Activated T-cell treated with anti-CD3 and anti-CD28 coated beads for 24 hours (primary cell): ENCODE results near the gene MALT1.
"Not testable (repeated sequence)": the region's sequence is repeated elsewhere in the genome, so short reads cannot be mapped to it uniquely, and the experiment has no call there.

ENCODE experiments used
- DNase-seq: peaks from one replicate; pipeline ENCODE4 v3.0.0-alpha.2; 2020; ENCODE audit warnings: low read depth

The MALT1 gene

DNA sequence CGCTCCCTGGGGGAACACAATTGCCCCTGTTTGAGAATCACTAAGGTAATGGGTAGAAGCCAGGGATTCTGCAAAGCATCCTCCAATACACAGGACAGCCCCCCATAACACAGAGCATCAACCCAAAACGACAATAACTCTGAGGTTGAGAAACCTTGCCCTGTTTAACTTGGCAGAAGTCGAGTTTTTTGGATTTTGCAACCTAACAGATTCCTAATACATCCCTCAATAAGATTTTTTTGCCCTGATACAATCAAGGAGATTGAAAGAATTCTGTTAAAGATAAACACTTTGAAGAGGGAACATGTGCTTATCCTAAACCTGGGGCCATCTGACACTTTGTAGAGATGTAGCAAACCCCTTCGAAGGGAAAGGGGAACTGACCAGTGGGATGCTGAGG, 100.9 kb downstream of the MALT1 start:
- no peak for DNase-seq

DNA sequence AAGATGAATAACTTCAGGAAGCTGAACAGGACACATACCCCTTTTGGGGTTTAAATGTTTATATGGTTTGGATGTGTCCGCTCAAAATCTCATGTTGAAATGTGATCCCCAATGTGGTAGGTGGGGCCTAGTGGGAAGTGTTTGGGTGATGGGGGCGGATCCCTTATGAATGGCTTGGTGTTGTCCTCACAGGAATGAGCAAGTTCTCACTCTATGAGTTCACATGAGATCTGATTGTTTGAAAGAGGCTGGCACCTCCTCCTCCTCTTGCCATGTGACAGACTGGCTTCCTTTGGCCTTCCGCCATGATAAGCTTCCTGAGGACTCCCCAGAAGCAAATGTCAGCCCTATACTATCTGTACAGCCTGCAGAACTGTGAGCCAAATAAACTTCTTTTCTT, 104.8 kb downstream of the MALT1 start:
- DNase-seq: no peak

DNA sequence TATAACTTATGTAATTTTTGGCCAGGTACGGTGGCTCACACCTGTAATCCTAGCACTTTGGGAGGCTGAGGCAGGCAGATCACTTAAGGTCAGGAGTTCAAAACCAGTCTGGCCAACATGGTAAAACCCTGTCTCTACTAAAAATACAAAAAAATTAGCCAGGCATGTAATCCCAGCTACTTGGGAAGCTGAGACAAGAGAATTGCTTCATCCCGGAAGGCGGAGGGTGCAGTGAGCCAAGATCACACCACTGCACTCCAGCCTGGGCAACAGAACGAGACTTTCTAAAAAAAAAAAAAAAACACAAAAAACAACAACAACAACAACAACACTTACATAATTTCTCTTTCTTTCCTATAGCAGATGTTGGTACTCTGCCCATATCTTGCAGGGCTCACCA, 105.3 kb downstream of the MALT1 start:
- not testable (repeated sequence) for DNase-seq

DNA sequence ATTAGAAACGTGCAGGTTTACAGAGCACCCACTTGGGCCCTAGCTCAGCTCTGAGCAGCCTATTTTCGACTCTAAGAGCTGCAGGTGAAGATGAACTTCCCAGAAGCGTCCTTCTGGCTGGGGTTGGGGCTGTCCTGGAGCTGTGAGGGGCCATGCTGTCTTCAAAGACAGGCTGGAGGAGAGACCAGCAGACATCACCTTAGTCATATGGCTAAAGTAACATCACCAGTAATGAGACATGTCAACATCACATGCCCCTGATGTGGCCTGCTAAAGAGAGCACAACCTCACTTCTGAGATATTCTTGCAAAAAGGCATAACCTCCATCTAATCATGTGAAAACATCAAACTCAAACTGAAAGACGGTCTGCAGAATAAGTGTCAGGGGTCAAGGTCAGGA, 106.2 kb downstream of the MALT1 start:
- no peak for DNase-seq

DNA sequence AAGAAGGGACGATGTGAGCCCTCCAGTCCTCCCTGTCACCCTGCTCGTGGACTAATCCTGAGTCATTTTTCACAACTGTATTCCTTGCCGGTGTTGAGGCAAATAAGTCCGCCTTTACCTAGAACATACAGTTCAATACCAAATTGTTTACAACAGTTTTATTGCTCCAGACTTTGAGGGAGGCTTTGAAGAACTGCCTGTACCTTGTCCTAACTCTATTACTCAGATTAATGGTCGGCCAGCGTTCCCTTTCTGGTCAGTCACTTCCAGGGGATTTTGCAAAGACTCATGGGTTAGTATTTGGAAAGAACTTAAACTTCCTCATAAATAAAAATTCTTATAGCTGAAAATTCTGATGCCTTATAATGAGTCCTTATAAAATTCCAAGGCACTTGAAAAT, 108.3 kb downstream of the MALT1 start:
- no peak for DNase-seq

DNA sequence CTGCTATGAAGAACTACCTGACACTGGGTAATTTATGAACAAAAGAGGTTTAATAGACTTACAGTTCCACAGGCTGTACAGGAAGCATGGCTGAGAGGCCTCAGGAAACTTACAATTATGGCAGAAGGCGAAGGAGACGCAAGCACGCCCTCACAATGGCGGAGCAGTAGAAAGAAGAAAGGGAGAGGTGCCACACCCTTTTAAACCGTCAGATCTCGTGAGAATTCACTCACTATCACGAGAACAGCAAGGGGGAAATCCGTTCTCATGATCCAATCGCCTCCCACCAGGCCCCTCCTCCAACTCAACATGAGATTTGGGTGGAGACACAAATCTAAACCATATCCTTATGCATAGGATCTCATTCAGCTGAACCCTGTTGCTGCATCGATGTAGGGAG, 108.8 kb downstream of the MALT1 start:
- no peak for DNase-seq

DNA sequence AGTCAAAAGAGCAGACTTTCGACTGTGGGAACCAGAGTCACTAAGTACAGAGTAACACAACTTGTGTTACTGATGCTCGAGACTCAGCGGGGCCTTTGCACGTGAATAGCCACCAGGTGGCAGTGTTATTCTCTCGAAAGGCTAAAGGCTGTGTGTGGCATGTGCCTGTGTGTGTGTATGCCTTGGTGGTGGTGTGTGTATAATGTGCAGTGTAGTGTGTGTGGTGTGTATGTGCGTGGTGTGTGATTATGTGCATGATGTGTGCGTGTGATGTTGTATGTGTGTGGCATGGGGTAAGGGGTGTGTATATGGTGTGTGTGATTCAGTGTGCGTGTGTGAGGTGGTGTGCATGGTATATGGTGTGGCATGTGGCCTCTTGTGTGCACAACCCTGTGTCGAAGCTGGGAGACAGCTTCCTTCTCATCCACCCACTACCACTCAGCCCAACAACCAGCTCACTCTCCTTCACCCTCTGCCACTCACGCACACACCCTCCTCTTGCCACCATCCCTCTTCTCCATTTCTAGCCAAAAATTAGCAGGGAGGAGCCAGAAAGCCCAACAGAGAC, 110.4 kb downstream of the MALT1 start:
- DNase-seq: peak; percentile 57

DNA sequence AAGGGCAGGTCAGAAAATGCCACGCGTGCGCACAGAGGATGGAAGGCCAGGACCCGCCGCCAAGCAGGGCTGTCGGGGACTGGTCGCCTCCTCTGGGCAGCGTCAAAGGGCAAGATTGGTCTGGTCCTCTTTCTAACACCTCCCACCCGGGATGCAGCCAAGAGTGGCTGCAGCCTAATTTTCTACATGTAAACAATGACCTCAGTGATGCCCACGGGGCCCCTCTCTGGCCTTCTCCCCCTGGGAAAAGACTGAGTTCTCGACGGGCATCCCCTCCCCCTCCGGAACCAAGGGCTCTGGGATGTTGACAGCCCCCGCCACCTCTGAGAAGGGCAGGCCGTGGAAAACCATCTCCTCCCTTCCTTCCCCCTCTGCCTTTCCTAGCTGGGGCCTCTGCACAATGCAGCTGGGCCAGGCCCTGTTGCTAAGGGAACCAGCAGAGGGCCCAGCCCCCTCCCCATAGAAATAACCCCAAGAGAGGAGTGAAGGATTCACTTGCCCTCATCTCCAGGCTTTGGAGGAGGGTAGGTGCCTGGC, 113.4 kb downstream of the MALT1 start:
- DNase-seq: no peak

DNA sequence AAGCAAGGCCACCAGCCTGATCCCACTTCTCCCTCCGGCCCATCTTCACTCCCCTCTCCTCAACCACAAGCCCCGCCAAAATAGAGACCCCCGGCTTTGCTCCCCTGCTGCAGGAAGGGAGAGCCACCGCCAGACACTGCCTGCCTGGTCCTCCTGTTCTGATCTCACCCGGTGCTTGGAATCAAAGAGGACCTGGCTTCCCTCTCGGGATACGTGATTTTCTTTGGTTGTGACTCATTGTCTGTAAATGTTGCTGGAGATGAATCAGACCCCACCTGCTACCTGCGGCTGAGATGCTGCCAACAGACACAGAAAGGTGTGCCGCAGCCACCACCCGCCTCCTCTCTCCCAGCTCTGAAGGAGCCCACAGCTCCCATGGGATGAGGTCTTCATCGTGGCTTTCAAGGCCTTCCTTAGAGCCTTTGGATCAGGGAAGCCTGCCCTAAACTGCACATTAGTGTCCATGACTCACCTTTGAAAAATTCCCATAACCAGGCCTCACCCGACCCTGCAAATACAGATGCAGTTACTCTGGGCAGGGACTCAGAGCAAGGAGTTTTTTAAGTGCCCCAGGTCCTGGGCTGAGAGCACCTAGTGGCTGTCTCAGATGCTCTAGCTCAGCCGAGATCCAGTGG, 114.0 kb downstream of the MALT1 start:
- DNase-seq: no peak

DNA sequence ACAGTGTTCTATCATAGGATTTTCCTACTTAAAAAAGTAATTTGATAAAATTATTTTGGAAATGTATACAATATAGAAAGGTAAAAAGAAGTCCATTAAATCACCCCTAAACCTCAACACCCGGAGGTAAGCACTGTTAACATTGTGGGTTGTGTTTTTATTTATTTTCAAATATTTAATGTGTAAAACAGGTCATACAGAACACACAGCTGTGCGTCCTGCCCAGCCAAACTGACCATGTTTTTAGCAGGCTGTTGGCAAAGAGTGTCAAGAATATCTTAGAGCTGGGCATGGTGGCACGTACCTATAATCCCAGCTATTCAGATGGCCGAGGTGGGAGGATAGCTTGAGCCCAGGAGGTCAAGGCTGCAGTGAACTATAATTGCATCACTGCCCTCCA, 114.6 kb downstream of the MALT1 start:
- DNase-seq: no peak

DNA sequence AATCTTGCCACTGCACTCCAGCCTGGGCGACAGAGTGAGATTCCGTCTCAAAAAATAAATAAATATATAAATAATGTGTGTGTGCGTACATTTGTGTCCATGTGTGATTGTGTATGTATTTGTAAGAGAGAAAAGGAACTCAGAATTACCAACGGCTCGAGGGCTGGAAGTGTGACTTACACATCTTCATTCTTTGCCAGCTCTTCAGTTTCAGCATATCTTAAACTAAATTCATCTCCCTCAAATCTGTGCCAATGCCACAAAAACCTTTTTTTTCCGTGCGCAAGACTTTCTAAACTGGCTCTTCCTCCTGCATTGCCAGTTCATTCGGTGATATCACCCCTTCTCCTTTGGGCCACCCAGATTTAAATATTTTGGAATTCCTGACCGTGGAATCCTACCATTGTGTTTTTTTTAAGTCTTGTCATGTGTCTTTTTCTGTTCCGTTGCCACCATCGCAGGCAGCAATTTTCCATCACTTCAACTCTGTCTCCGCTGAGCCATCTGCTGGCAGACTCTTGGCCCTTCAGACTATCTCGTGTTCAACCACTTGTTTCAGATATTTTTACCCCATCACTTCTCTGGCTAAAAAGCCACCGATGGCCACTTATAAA, 116.4 kb downstream of the MALT1 start:
- no peak for DNase-seq

DNA sequence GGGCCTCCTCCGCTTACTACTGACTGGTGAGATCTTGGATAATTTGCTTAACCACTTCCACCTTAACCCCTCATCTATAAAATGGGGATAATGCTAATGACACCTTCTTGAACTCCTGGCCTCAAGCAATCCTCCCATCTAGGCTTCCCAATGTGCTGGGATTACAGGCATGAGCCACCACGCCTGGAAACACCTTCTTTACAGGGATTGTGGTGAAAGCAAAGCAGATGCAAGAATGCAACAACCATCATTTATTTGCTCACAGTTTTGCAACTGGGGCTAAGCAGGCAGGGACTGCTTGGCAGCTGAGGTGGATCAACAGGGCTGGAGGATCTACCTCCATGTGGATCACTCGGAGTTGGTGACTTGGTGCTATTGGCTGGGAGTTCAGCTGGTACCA, 117.2 kb downstream of the MALT1 start:
- DNase-seq: no peak

DNA sequence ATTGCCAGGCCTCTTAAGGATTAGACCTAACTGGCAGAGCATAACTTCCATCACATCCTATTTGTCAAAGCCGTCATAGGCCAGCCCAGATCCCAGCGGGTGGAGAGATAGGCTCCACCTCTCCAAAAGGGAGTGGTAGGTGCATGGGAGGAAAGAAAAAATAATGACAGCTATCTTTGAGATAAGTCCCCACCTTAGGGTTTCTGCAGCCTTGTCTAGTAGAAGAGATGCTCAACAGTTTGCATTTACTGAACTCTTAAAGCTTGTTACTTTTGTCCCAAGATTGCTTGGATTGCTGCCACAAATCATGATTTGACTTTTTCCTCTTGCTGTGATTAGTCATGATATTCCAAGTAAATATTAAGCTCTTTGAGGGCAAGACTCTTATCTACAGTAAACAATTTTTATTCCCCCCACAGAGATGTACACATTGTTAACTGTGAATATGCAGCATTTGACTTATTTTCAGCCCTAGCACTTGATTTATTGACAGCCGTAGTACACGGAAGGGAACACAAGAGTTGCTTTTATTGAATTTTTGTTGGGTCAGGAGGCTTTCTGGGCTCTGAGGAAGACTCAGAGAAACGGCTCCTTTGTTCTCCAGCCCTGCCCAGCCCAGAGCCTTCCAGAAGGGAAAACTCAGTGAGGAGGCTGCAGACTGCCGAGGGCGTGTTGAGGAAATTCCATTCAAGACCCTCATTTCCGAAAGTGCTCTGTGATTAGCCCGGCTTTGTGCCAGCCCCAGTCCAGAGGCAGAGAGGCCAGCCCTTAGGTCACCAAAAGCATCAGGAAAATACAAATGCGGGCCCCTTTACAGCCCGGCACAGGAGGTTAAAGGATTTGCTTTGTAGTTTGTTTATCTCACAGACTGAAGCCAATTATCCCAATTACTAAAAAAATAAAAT, 118.0 kb downstream of the MALT1 start:
- DNase-seq: no peak

DNA sequence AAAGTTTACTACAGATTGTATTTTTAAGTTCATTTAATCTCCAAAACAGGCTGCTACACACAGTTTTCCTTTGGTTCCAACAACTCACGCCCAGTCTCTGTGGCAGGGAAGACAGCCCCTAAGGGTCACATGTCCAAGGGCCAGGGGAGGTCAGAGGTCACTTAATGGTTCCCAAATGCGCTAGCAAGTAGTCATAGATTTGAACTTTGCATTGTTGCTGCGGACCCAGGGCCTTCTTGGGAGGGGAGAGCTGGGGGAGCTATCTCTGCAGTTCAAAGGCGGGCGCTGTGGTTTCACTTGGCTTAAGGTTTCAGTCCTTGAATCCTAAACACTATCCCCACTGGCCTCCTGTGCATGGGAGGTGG, 118.6 kb downstream of the MALT1 start:
- no peak for DNase-seq

DNA sequence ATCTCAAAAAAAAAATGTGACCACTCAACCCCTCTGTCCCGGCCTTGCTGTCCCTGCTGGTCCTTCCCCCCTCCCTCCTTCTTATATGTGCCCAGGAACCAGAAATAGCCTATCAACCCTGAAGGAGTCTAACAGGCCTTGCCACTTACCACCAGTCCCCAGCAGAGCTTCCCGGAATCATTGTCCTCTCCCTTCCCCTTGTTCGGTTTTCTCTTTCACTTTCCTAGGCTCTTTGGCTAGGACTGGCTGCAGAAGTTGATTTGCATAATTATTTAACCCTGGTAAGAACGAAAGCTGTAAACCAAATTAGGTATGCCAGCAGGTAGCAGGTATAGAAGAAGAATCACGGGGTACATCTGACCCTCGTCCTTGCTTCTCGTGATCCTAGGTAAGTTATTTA, 120.8 kb downstream of the MALT1 start:
- no peak for DNase-seq

DNA sequence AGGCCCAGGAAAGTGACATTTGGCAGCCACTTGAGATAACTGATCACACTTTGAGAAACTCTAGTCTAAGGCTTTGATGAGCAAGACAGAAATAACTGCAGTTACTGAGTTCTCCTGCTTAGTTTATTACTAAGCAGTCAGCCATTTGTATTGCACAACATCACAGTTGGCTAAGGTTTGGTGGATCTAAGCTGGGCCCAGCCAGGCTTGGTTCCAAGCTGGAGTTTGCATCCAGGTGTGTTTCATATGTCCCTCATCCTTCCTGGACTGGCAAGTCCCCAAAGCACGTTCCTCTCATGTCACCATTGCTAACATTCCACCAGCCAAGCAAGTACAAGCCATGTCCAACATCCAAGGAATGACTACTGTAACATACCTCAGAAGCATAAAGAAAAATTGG, 122.1 kb downstream of the MALT1 start:
- no peak for DNase-seq

DNA sequence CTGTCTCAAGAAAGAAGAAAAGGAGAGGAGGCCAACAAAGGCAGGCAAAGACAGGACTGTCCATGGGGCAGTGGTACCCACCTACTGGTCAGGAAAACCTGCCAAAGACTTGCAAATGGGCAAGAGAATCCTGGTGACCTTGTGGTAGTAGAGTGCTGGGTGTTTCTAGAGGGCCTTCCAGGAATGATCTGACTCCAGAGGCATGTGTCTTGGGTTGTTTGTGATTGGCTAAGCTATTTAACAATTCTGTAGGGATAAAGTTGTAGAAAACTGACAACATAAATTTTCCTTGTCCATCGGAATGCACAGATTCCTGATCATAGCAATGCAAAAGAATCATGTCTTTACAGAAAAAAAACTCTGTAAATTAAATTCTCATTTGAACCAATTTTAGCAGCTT, 125.0 kb downstream of the MALT1 start:
- no peak for DNase-seq

DNA sequence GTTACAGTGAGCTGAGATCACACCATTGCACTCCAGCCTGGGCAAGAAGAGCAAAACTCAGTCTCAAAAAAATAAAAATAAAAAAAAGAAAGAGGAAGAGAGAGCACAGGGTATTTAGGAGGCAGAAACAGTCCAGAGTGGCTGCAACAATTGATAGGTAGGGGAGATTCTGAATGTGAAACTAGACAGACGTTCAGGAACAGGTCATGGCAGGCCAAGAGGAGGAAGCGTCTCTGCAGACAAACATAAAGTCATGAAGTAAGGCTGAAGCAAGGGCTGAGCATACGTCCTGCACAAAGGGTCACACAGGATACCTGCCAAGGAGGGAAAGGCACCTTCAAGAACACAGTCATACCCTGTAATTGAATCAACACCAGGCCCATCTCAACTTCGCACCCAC, 129.3 kb downstream of the MALT1 start:
- no peak for DNase-seq

DNA sequence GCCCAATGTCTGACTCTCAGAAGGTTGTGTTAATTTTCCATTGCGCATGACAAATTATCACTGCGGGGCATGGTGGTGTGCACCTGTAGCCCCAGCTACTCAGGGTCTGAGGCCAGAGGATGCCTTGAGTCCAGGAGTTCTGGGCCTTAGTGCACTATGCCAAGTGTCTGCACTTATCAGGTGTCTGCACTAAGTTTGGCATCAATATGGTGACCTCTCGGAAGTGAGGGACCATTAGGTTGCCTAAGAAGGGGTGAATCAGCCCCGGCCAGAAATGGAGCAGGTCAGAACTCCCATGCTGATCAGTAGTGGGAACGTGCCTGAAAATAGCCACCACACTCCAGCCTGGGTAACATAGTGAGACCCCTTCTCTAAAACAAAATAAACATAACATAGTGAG, 131.7 kb downstream of the MALT1 start:
- no peak for DNase-seq

DNA sequence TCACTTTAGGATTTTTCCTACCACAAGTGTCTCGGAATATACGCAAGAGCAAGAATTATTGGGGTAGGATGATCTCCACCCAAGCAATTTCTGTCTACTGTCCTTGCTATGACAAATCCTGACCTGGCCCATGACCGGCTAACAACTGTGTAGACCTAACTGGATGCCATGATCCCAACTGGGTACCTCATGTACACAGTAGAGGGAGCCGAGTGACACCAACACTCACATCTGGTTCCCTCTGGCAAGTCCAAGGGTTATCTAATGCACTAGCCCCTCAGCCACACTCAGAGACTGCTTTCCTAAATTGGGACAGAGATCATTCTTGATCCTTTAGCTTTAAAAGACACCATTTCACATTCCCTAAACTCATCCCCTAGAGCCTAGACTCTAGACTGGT, 132.7 kb downstream of the MALT1 start:
- no peak for DNase-seq
